ENCODE measurements around the gene CDRT15. TPM values are rescaled to one million over a fixed set of nuclear protein-coding genes. Genes with fewer than 3 reads are reported as not detected.

CDRT15 gene
- total and polyA plus RNA-seq, 9 donors, result not detected

DNA sequence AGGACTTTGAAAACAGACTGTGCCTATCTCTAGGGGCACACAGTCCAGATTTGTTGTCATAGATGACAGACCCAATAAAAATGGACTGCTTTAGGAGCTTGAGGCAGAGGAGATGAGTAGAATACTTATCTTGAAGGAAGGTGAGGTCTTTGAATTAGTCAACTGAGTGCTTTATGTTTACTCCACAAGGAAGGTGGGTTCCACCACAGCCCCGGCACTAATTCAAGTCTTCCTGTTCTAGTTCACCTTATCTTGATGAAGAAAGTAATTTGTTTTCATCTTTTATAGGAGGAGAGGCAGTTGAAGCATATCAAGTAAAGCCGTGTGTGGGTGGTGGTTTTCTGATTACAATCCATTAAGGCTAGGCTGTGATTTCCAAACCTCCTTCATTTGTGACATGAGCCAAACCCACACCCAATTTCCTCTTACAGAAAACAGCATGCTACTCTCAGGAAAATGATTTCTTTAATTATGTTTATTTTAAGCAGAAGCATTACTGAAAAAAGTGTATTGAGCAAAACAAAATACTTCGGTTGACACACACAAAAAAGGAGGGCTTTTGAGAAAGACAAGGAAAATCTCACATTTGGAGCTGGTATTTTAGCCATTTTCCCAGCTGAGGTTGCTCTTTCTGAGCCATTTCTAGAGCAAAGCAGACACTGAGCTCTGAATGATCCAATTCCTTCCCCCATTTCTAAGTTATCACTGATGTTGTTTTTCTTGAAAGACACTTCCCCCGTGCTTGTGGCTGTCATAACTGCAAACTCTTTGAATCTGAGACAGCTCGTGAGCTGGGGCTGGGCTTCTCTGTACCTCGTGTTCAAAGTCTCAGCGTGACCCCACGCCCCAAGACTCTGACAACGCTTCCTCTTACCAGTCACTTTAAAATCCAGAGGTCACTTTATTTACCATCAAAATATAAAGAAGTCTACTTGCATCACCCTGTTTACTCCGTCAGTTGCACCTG is 35.4 kb downstream of the CDRT15 start:
- H3K27me3 ChIP-seq, result no peaks in the 10 kb centered on the region
- no peak for DNase-seq
- intact Hi-C loops (cut with DNase I), result no loop called here
- H3K36me3 ChIP-seq, result no peaks in the 10 kb centered on the region
- no peaks in the 10 kb centered on the region for H3K9me3 ChIP-seq
- TF ChIP-seq POLR2A (IDR thresholded peaks at IDR 0.05) (no peak), EP300 (IDR thresholded peaks at IDR 0.05) (no peak)
- TF ChIP-seq, protein P1, sequence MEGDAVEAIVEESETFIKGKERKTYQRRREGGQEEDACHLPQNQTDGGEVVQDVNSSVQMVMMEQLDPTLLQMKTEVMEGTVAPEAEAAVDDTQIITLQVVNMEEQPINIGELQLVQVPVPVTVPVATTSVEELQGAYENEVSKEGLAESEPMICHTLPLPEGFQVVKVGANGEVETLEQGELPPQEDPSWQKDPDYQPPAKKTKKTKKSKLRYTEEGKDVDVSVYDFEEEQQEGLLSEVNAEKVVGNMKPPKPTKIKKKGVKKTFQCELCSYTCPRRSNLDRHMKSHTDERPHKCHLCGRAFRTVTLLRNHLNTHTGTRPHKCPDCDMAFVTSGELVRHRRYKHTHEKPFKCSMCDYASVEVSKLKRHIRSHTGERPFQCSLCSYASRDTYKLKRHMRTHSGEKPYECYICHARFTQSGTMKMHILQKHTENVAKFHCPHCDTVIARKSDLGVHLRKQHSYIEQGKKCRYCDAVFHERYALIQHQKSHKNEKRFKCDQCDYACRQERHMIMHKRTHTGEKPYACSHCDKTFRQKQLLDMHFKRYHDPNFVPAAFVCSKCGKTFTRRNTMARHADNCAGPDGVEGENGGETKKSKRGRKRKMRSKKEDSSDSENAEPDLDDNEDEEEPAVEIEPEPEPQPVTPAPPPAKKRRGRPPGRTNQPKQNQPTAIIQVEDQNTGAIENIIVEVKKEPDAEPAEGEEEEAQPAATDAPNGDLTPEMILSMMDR (IDR thresholded peaks at IDR 0.05), result no peak
- H3K27ac ChIP-seq, result no peak overlapping the region
- 48 to 51% (median 50%) methylated on average over 10 of the region's 10 CpGs for WGBS, 3 donors
- H3K4me1 ChIP-seq (ENCODE audit: insufficient read depth), result peaks cover 2% of the 10 kb centered on the region
- H3K4me3 ChIP-seq, result no peak overlapping the region

DNA sequence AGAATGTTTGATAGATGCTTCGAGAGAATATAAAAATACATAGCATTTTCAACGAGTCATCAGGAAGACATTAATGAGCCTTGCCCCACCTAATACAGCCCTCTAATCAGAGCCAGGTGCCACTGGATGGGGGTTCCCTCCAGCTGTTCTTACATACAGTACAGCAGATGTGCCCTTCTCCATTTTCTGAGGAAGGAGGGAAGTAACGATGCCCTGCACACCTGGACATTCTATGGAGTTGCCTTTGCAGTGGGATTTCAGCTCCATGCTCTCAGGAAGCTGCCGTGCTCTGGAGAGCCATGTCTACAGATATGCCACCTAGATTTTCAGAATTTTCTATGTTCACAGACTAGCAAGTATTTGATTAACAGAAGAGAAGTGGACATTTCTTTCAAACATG is 36.3 kb downstream of the CDRT15 start:
- Histone ChIP-seq H3K4me1 (ENCODE audit: insufficient read depth) (peaks cover 2% of the 10 kb centered on the region), H3K4me3 (no peak overlapping the region), H3K27ac (no peak overlapping the region), H3K36me3 (no peaks in the 10 kb centered on the region), H3K27me3 (no peaks in the 10 kb centered on the region), H3K9me3 (no peaks in the 10 kb centered on the region)
- 89 to 90% (median 89%) methylated on average over 4 of the region's 4 CpGs for WGBS, 3 donors
- intact Hi-C loops (cut with DNase I), result no loop called here
- DNase-seq, result no peak
- TF ChIP-seq, protein P1 (IDR thresholded peaks at IDR 0.05), result no peak

DNA sequence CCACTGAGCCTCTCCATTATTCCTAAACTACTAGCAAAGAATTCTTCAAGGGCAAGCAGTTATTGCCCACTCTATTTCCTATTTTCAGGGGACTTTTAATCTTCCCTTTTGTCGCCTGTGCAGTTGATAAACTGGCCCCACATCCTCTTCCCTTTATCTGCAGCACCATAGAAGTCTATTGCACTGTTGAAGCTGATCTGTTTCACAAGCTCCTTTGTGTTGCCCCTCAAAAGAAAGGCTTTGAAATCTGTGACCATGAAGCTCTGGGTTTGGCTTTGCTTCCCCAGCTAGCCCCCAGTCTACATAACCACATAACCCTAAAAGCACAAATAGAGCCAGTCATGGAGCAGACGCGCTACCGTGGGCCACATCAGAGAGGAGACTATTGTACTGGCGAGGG is 37.1 kb downstream of the CDRT15 start:
- WGBS, 3 donors, result 98 to 100% (median 98%) methylated on average over 5 of the region's 5 CpGs
- no peaks in the 10 kb centered on the region for H3K9me3 ChIP-seq
- TF ChIP-seq, protein P1 (IDR thresholded peaks at IDR 0.05), result no peak
- TF ChIP-seq POLR2A (IDR thresholded peaks at IDR 0.05) (no peak), EP300 (IDR thresholded peaks at IDR 0.05) (no peak)
- intact Hi-C loops (cut with DNase I), result no loop called here
- no peak for DNase-seq
- peaks cover 2% of the 10 kb centered on the region for H3K4me1 ChIP-seq (ENCODE audit: insufficient read depth)
- no peak overlapping the region for H3K4me3 ChIP-seq
- no peaks in the 10 kb centered on the region for H3K36me3 ChIP-seq
- no peaks in the 10 kb centered on the region for H3K27me3 ChIP-seq
- H3K27ac ChIP-seq, result no peak overlapping the region

DNA sequence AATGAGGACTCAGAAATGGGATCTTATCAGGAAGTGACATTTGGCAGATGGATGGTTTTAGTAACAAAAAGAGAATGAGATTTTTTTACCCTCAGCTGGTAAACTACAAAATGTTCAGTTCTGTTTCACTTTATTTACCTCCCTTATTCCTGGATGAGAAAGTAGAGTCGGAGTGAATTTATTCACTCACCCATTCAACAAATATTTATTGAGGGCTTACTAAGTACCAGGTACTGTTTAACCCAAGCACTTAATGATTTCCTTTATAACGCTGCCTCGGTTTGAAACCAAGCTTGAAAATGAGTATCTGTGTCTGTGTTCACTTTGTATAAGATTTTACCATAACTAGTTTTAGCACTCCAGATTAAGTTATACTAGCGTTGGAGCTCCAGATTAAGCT is 38.1 kb downstream of the CDRT15 start:
- no peak overlapping the region for H3K4me3 ChIP-seq
- TF ChIP-seq, protein P1 (IDR thresholded peaks at IDR 0.05), result no peak
- TF ChIP-seq POLR2A (IDR thresholded peaks at IDR 0.05) (no peak), EP300 (IDR thresholded peaks at IDR 0.05) (no peak)
- H3K36me3 ChIP-seq, result no peaks in the 10 kb centered on the region
- intact Hi-C loops (cut with DNase I), result no loop called here
- H3K4me1 ChIP-seq (ENCODE audit: insufficient read depth), result peaks cover 2% of the 10 kb centered on the region
- DNase-seq, result no peak
- WGBS, 3 donors, result 95 to 97% (median 97%) methylated on average over 4 of the region's 4 CpGs
- no peaks in the 10 kb centered on the region for H3K27me3 ChIP-seq
- H3K9me3 ChIP-seq, result no peaks in the 10 kb centered on the region
- no peak overlapping the region for H3K27ac ChIP-seq

Data from ovary (tissue), 9 donors.